SK-N-SH (cell line): ENCODE results near the gene SCN2A. TPM values are rescaled to one million over a fixed set of nuclear protein-coding genes. Genes with fewer than 3 reads are reported as not detected.

Experiments
- CTCF ChIA-PET: fragments of 300-600, 350-600 bp; formaldehyde crosslinking; extraction: SDS; loops from one replicate; lab custom pipeline; 2021; lab: Yijun Ruan, JAX
- POLR2A ChIA-PET: fragments of 350-600 bp; sonication (Branson Sonifier 250); formaldehyde crosslinking; extraction: SDS; loops from one replicate; lab custom pipeline; 2020; ENCODE audit warnings: antibody characterized with exemption, inconsistent platforms; lab: Yijun Ruan, JAX
- DNase-seq: peaks from one replicate; pipeline ENCODE4 v3.0.0; 2012
- H2AFZ ChIP-seq: fragments of 200-600 bp; sonication (generic); 2 replicates; pipeline ENCODE4 v1.8.1; 2016; ENCODE audit warnings: antibody characterized with exemption, mild to moderate bottlenecking, low read depth
- H3F3A ChIP-seq: fragments of 200-600 bp; sonication (generic); replicated peaks from 2 replicates; pipeline ENCODE3; 2016; ENCODE audit warnings: antibody characterized with exemption, mild to moderate bottlenecking; ENCODE audit not compliant: insufficient read depth
- H3K27ac ChIP-seq, 2 experiments: fragments of 200-500 bp in 1 of 2; fragments of 200-600 bp in 1 of 2; sonication (Bioruptor generic) in 1 of 2; sonication (generic), shearing (Covaris generic) in 1 of 2; 2 replicates each; pipeline versions ENCODE4 v1.5.1 to v1.6.1; 2014 to 2016; ENCODE audit warnings: low read depth in 2 of 2, inconsistent platforms in 1 of 2, low read length in 1 of 2, mild to moderate bottlenecking in 1 of 2, mixed read lengths in 1 of 2
- H3K27me3 ChIP-seq: fragments of 200-600 bp; sonication (generic), shearing (Covaris generic); 2 replicates; pipeline ENCODE4 v1.6.1; 2016; ENCODE audit warnings: mixed run types; ENCODE audit not compliant: insufficient read depth
- H3K36me3 ChIP-seq, 2 experiments: fragments of 200-500 bp in 1 of 2; fragments of 200-600 bp in 1 of 2; sonication (Bioruptor generic) in 1 of 2; sonication (generic) in 1 of 2; replicated peaks in 1 of 2; 2 replicates each; pipeline versions ENCODE3 to v1.5.1; 2014 to 2016; ENCODE audit warnings: low read length in 1 of 2, mild to moderate bottlenecking in 1 of 2; ENCODE audit not compliant: insufficient read depth in 2 of 2, control insufficient read depth in 1 of 2
- H3K4me1 ChIP-seq, 2 experiments: fragments of 200-500 bp in 1 of 2; fragments of 200-600 bp in 1 of 2; sonication (Bioruptor generic) in 1 of 2; sonication (generic), shearing (Covaris generic) in 1 of 2; 2 replicates each; pipeline versions ENCODE4 v1.5.1 to v1.6.1; 2014 to 2016; ENCODE audit warnings: low read depth in 1 of 2, low read length in 1 of 2, mixed run types in 1 of 2; ENCODE audit not compliant: insufficient read depth in 2 of 2, control insufficient read depth in 1 of 2
- H3K4me2 ChIP-seq: fragments of 200-600 bp; sonication (generic), shearing (Covaris generic); 2 replicates; pipeline ENCODE4 v1.6.1; 2017; ENCODE audit warnings: mixed run types
- H3K4me3 ChIP-seq, 2 experiments: fragments of 200-500 bp in 1 of 2; fragments of 200-600 bp in 1 of 2; sonication (Bioruptor generic) in 1 of 2; sonication (generic), shearing (Covaris generic) in 1 of 2; 2 replicates each; pipeline versions ENCODE4 v1.5.1 to v1.8.1; 2014 to 2016; ENCODE audit warnings: low read depth in 2 of 2, inconsistent platforms in 1 of 2, low read length in 1 of 2, mild to moderate bottlenecking in 1 of 2, mixed read lengths in 1 of 2, moderate library complexity in 1 of 2
- H3K79me2 ChIP-seq: fragments of 200-600 bp; sonication (generic); 2 replicates; pipeline ENCODE4 v1.8.1; 2017; ENCODE audit warnings: mild to moderate bottlenecking; ENCODE audit not compliant: insufficient read depth
- H3K9ac ChIP-seq: fragments of 200-600 bp; sonication (generic); 2 replicates; pipeline ENCODE4 v1.6.1; 2017; ENCODE audit warnings: mixed run types
- H3K9me2 ChIP-seq: fragments of 200-600 bp; sonication (generic); 2 replicates; pipeline ENCODE4 v1.6.1; 2017; ENCODE audit warnings: mixed run types
- H3K9me3 ChIP-seq: fragments of 200-600 bp; sonication (generic); 2 replicates; pipeline ENCODE4 v1.6.1; 2017; ENCODE audit warnings: mixed run types, mild to moderate bottlenecking, moderate library complexity
- H4K20me1 ChIP-seq: fragments of 200-600 bp; sonication (generic); 2 replicates; pipeline ENCODE4 v1.6.1; 2017; ENCODE audit warnings: mild to moderate bottlenecking, mixed run types; ENCODE audit not compliant: insufficient read depth
- CHD2 ChIP-seq: fragments of 150-350 bp; IDR thresholded peaks from 2 replicates; pipeline ENCODE4 v1.6.1; 2018; ENCODE audit warnings: low read length; ENCODE audit not compliant: partially characterized antibody
- EZH2phosphoT487 ChIP-seq: fragments of 200-600 bp; sonication (generic); IDR thresholded peaks from 2 replicates; pipeline ENCODE4 v1.6.1; 2017; ENCODE audit warnings: low read depth, mixed run types, mild to moderate bottlenecking, antibody characterized with exemption, moderate library complexity, borderline replicate concordance
- FOSL2 ChIP-seq: IDR thresholded peaks from 2 replicates; pipeline ENCODE4 v1.4.0; 2012; ENCODE audit warnings: low read depth, mild to moderate bottlenecking, moderate library complexity, borderline replicate concordance
- FOXM1 ChIP-seq: IDR thresholded peaks from 2 replicates; pipeline ENCODE4 v1.4.0; 2012; ENCODE audit warnings: low read depth, mild to moderate bottlenecking
- GABPA ChIP-seq: IDR thresholded peaks from 2 replicates; pipeline ENCODE4 v1.4.0; 2012; ENCODE audit warnings: low read depth, mild to moderate bottlenecking
- JUND ChIP-seq: IDR thresholded peaks from 2 replicates; pipeline ENCODE4 v1.4.0; 2012
- MAX ChIP-seq: IDR thresholded peaks from 2 replicates; pipeline ENCODE4 v1.4.0; 2012; ENCODE audit warnings: low read depth
- MEF2A ChIP-seq: IDR thresholded peaks from 2 replicates; pipeline ENCODE4 v1.4.0; 2012; ENCODE audit warnings: low read depth, borderline replicate concordance
- MXI1 ChIP-seq: IDR thresholded peaks from 2 replicates; pipeline ENCODE4 v1.6.1; 2012; ENCODE audit warnings: mild to moderate bottlenecking, low read depth, low read length, improper control_type of control experiment
- NRF1 ChIP-seq: IDR thresholded peaks from 2 replicates; pipeline ENCODE4 v1.6.1; 2012; ENCODE audit warnings: low read depth, mild to moderate bottlenecking, low read length
- POLR2AphosphoS5 ChIP-seq: IDR thresholded peaks from 2 replicates; pipeline ENCODE4 v1.6.1; 2012; ENCODE audit warnings: low read depth, low read length
- RCOR1 ChIP-seq: fragments of 150-350 bp; IDR thresholded peaks from 2 replicates; pipeline ENCODE4 v1.6.1; 2017; ENCODE audit warnings: antibody characterized with exemption, low read length
- REST ChIP-seq: IDR thresholded peaks from 2 replicates; pipeline ENCODE4 v1.6.1; 2012; ENCODE audit warnings: mild to moderate bottlenecking, low read depth, low read length, moderate library complexity
- RFX5 ChIP-seq: IDR thresholded peaks from 2 replicates; pipeline ENCODE4 v1.6.1; 2012; ENCODE audit warnings: mild to moderate bottlenecking, improper control_type of control experiment, low read length
- RXRA ChIP-seq: IDR thresholded peaks from 2 replicates; pipeline ENCODE4 v1.4.0; 2012; ENCODE audit warnings: low read depth, mild to moderate bottlenecking, borderline replicate concordance
- SIN3A ChIP-seq: IDR thresholded peaks from 2 replicates; pipeline ENCODE4 v1.6.1; 2012; ENCODE audit warnings: low read depth, mild to moderate bottlenecking, low read length, moderate library complexity, borderline replicate concordance
- SMC3 ChIP-seq: IDR thresholded peaks from 2 replicates; pipeline ENCODE4 v1.6.1; 2012; ENCODE audit warnings: low read depth, low read length, improper control_type of control experiment
- TAF1 ChIP-seq: IDR thresholded peaks from 2 replicates; pipeline ENCODE4 v1.6.1; 2012; ENCODE audit warnings: low read depth, mild to moderate bottlenecking, low read length, moderate library complexity, borderline replicate concordance
- TCF12 ChIP-seq: IDR thresholded peaks from 2 replicates; pipeline ENCODE4 v1.4.0; 2012
- WGBS: methylation state at CpG from one replicate; pipeline ENCODE4 v1.1.6; 2017; ENCODE audit warnings: low lambda C conversion rate; 5-methylcytosine and 5-hydroxymethylcytosine counted together
- polyA plus RNA-seq, 3 experiments: library from polyadenylated mRNA; depleted of rRNA; stranded (reverse); fragments of >200 nt; gene quantifications; 2 replicates each; pipeline ENCODE4 v1.2.3, GENCODE V29; 2012
- TF ChIP-seq, protein P1 (sequence below): fragments of 150-350 bp; IDR thresholded peaks from 2 replicates; pipeline ENCODE4 v1.6.1; 2017; ENCODE audit warnings: antibody characterized with exemption, low read length, low read depth, borderline replicate concordance

The SCN2A gene
- polyA plus RNA-seq, 1 of the 3 experiments (the other 2 are of a cell fraction) = 5.1 TPM

GRCh38 chr2:165289069-165289468, 49.9 kb downstream of the SCN2A start:
- 78% methylated on average over 2 of the region's 2 CpGs for WGBS
- Histone ChIP-seq H3K36me3 (no peaks in the 10 kb centered on the region), H3F3A (peaks cover 4% of the 10 kb centered on the region), H4K20me1 (no peaks in the 10 kb centered on the region), H3K79me2 (peaks cover 1% of the 10 kb centered on the region), H3K4me2 (no peak overlapping the region), H3K27me3 (no peaks in the 10 kb centered on the region), H3K4me1 (peaks cover 0 to 3% of the 10 kb centered on the region in 2 experiments; a peak in 2 of 4 replicates), H3K9ac (no peak overlapping the region), H3K9me2 (no peaks in the 10 kb centered on the region), H3K4me3 (no peak overlapping the region), H2AFZ (no peak overlapping the region), H3K9me3 (no peaks in the 10 kb centered on the region), H3K27ac (no peak overlapping the region)
- ChIA-PET CTCF (interaction anchor here (0.6 kb wide), 1 partner anchor 73 kb away, joined by 4 read pairs; no protein-coding TSS in a partner anchor), POLR2A (no interaction called here)
- no peak for DNase-seq
- TF ChIP-seq CHD2 (no peak), RXRA (no peak), RFX5 (no peak), JUND (no peak), GABPA (no peak), FOSL2 (no peak), RCOR1 (no peak), TAF1 (no peak), SIN3A (no peak), SMC3 (no peak), MEF2A (no peak), NRF1 (no peak)
- TF ChIP-seq, protein P1, sequence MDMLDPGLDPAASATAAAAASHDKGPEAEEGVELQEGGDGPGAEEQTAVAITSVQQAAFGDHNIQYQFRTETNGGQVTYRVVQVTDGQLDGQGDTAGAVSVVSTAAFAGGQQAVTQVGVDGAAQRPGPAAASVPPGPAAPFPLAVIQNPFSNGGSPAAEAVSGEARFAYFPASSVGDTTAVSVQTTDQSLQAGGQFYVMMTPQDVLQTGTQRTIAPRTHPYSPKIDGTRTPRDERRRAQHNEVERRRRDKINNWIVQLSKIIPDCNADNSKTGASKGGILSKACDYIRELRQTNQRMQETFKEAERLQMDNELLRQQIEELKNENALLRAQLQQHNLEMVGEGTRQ = no peak

GRCh38 chr2:165293440-165294420, 54.5 kb downstream of the SCN2A start:
- Histone ChIP-seq H3K9me3 (no peaks in the 10 kb centered on the region), H2AFZ (peak overlapping the region; percentile 94), H3K4me1 (peaks cover 0 to 11% of the 10 kb centered on the region in 2 experiments; a peak in 2 of 4 replicates), H3K9ac (peak overlapping the region; percentile 70), H3K4me3 (peak overlapping the region; percentile 86 to 90), H3K4me2 (peak overlapping the region; percentile 91), H3K27me3 (no peaks in the 10 kb centered on the region), H3K36me3 (peaks cover 23 to 27% of the 10 kb centered on the region in 2 experiments), H4K20me1 (no peaks in the 10 kb centered on the region), H3K27ac (peak overlapping the region in 1 of 2 experiments; percentile 90; a peak in 2 of 4 replicates), H3K9me2 (no peaks in the 10 kb centered on the region), H3F3A (peaks cover 4% of the 10 kb centered on the region), H3K79me2 (peaks cover 14% of the 10 kb centered on the region)
- ChIA-PET CTCF (interaction anchor here (0.5 to 3.3 kb wide), 37 partner anchors 11 to 580 kb away, joined by 3 to 23 read pairs (median 4); partner anchors contain the start of genes SCN2A and SCN3A), POLR2A (interaction anchor here (1.5 kb wide), 1 partner anchor 54 kb away, joined by 7 read pairs; the partner anchor contains the start of gene SCN2A)
- WGBS = 2% methylated on average over 6 of the region's 6 CpGs
- peak; percentile 67 for DNase-seq
- TF ChIP-seq MAX (0 out of 2 replicates have a peak, but pooled peaks have one; percentile 12), TCF12 (peak; percentile 24; the same call in 1 of the 2 replicates), RXRA (no peak), FOXM1 (no peak), REST (no peak), CHD2 (peak; percentile 67), EZH2phosphoT487 (no peak), SMC3 (peak; percentile 69), RFX5 (no peak), POLR2AphosphoS5 (0 out of 2 replicates have a peak, but pooled peaks have one; percentile 33), GABPA (peak; percentile 81), MXI1 (peak; percentile 48)
